ENCODE results near the gene TRIM21.

GRCh38 chr11:4416816-4417215, 23.3 kb upstream of the TRIM21 start:
- TF ChIP-seq CTCF (tag by site-specific recombination; IDR thresholded peaks at IDR 0.05) (no peak), ZNF121 (tag by site-specific recombination; IDR thresholded peaks at IDR 0.05) (no peak), ZBTB17 (tag by site-specific recombination; IDR thresholded peaks at IDR 0.05) (no peak), ZEB2 (tag by site-specific recombination; IDR thresholded peaks at IDR 0.05) (no peak)
